IMR-90 (cell line): ENCODE measurements around the gene DMRT2. TPM values are rescaled to one million over a fixed set of nuclear protein-coding genes. Genes with fewer than 3 reads are reported as not detected.
A peak's percentile ranks its signal among the peaks of the same experiment; 100 is the strongest.

Experiments used
- ATAC-seq: fragments of 200-7000 bp; cut with Tn5 transposase; 2 replicates; pipeline ENCODE4 v1.9.1; 2020; ENCODE audit warnings: low read depth, mild to moderate bottlenecking, moderate library complexity
- BruUV-seq: library from RNA; stranded (reverse); fragments of 400-500 nt; replicated peaks from 2 replicates; lab custom pipeline; 2021; lab: Mats Ljungman, UMichigan
- CTCF ChIA-PET: fragments of 300-600 bp; formaldehyde crosslinking; extraction: SDS; loops from one replicate; lab custom pipeline; 2021; ENCODE audit warnings: antibody characterized with exemption; lab: Yijun Ruan, JAX
- POLR2A ChIA-PET: fragments of 300-600 bp; sonication (Branson Sonifier 250); formaldehyde crosslinking; loops from one replicate; lab custom pipeline; 2022; ENCODE audit warnings: antibody characterized with exemption; ENCODE audit not compliant: unreplicated experiment; lab: Charles Lee
- DNase-seq: peaks from one replicate; pipeline ENCODE4 v3.0.0; 2013
- H2AFZ ChIP-seq: replicated peaks from 2 replicates; pipeline ENCODE3; 2013; ENCODE audit warnings: low read length, mild to moderate bottlenecking; ENCODE audit not compliant: poor library complexity
- H2AK5ac ChIP-seq: 2 replicates; pipeline ENCODE4 v1.6.1; 2013; ENCODE audit warnings: low read depth, low read length, inconsistent platforms
- H2AK9ac ChIP-seq: replicated peaks from 2 replicates; pipeline ENCODE3; 2013; ENCODE audit warnings: mild to moderate bottlenecking, low read depth, low read length, moderate library complexity; ENCODE audit not compliant: poor library complexity
- H2BK120ac ChIP-seq: 2 replicates; pipeline ENCODE4 v1.6.1; 2013; ENCODE audit warnings: low read depth, low read length, inconsistent platforms
- H2BK15ac ChIP-seq: 3 replicates; pipeline ENCODE4 v1.6.1; 2013; ENCODE audit warnings: low read depth, low read length, inconsistent platforms
- H2BK20ac ChIP-seq: 2 replicates; pipeline ENCODE4 v1.6.1; 2013; ENCODE audit warnings: low read depth, mild to moderate bottlenecking, inconsistent platforms, low read length, moderate library complexity
- H2BK5ac ChIP-seq: 2 replicates; pipeline ENCODE4 v1.6.1; 2013; ENCODE audit warnings: mild to moderate bottlenecking, low read depth, low read length, inconsistent platforms; ENCODE audit not compliant: poor library complexity, severe bottlenecking
- H3K14ac ChIP-seq: replicated peaks from 2 replicates; pipeline ENCODE4 v1.6.1; 2013; ENCODE audit warnings: low read depth, low read length, inconsistent platforms
- H3K18ac ChIP-seq: 2 replicates; pipeline ENCODE4 v1.6.1; 2013; ENCODE audit warnings: low read depth, low read length, control low read depth
- H3K23ac ChIP-seq: 2 replicates; pipeline ENCODE4 v1.6.1; 2013; ENCODE audit warnings: low read depth, low read length, inconsistent platforms
- H3K27ac ChIP-seq: 2 replicates; pipeline ENCODE4 v1.5.1; 2013; ENCODE audit warnings: mild to moderate bottlenecking, control low read depth, low read length; ENCODE audit not compliant: insufficient read depth
- H3K27me3 ChIP-seq: 2 replicates; pipeline ENCODE4 v1.6.1; 2013; ENCODE audit warnings: low read length; ENCODE audit not compliant: control insufficient read depth, insufficient read depth
- H3K36me3 ChIP-seq: 2 replicates; pipeline ENCODE4 v1.6.1; 2013; ENCODE audit warnings: low read length, mixed read lengths; ENCODE audit not compliant: control insufficient read depth, insufficient read depth
- H3K4ac ChIP-seq: 2 replicates; pipeline ENCODE4 v1.6.1; 2013; ENCODE audit warnings: low read depth, low read length, inconsistent platforms
- H3K4me1 ChIP-seq: 2 replicates; pipeline ENCODE4 v1.6.1; 2013; ENCODE audit warnings: low read length, mixed read lengths; ENCODE audit not compliant: control insufficient read depth, insufficient read depth
- H3K4me2 ChIP-seq: 2 replicates; pipeline ENCODE4 v1.6.1; 2013; ENCODE audit warnings: low read depth, mild to moderate bottlenecking, control low read depth, low read length, moderate library complexity
- H3K4me3 ChIP-seq: 2 replicates; pipeline ENCODE4 v1.5.1; 2013; ENCODE audit warnings: low read depth, mild to moderate bottlenecking, control low read depth, low read length, moderate library complexity; ENCODE audit not compliant: insufficient read depth
- H3K56ac ChIP-seq: 2 replicates; pipeline ENCODE4 v1.6.1; 2013; ENCODE audit warnings: low read length, inconsistent platforms; ENCODE audit not compliant: insufficient read depth; ENCODE audit errors: extremely low read depth
- H3K79me1 ChIP-seq, 2 experiments: 2 replicates each; pipeline ENCODE4 v1.6.1; 2013; ENCODE audit warnings: low read length in 2 of 2, inconsistent platforms in 1 of 2, low read depth in 1 of 2
- H3K9ac ChIP-seq: 2 replicates; pipeline ENCODE4 v1.6.1; 2013; ENCODE audit warnings: low read depth, low read length, control low read depth
- H3K9me1 ChIP-seq: 2 replicates; pipeline ENCODE4 v1.6.1; 2013; ENCODE audit warnings: low read length, inconsistent platforms; ENCODE audit not compliant: insufficient read depth
- H3K9me3 ChIP-seq: 2 replicates; pipeline ENCODE4 v1.6.1; 2013; ENCODE audit warnings: low read length; ENCODE audit not compliant: control insufficient read depth, insufficient read depth
- H4K20me1 ChIP-seq: 2 replicates; pipeline ENCODE4 v1.6.1; 2013; ENCODE audit warnings: low read length, inconsistent platforms; ENCODE audit not compliant: insufficient read depth
- H4K5ac ChIP-seq: 2 replicates; pipeline ENCODE4 v1.6.1; 2013; ENCODE audit warnings: mild to moderate bottlenecking, low read depth, low read length, control low read depth
- H4K8ac ChIP-seq, 2 experiments: 2 replicates each; pipeline ENCODE4 v1.6.1; 2013; ENCODE audit warnings: low read depth in 2 of 2, low read length in 2 of 2, control low read depth in 1 of 2, inconsistent platforms in 1 of 2
- H4K91ac ChIP-seq: 2 replicates; pipeline ENCODE4 v1.6.1; 2013; ENCODE audit warnings: low read depth, low read length, inconsistent platforms; ENCODE audit not compliant: insufficient read depth
- CEBPB ChIP-seq: IDR thresholded peaks from 2 replicates; pipeline ENCODE4 v1.6.1; 2012; ENCODE audit warnings: low read depth, low read length, improper control_type of control experiment
- FOS ChIP-seq: fragments of 150-350 bp; IDR thresholded peaks from 2 replicates; pipeline ENCODE4 v1.6.1; 2016; ENCODE audit warnings: low read depth, low read length
- MXI1 ChIP-seq: IDR thresholded peaks from 2 replicates; pipeline ENCODE4 v1.6.1; 2012; ENCODE audit warnings: low read depth, mild to moderate bottlenecking, low read length, moderate library complexity, borderline replicate concordance
- RAD21 ChIP-seq: IDR thresholded peaks from 2 replicates; pipeline ENCODE4 v1.6.1; 2012; ENCODE audit warnings: low read length, improper control_type of control experiment
- SMC3 ChIP-seq: fragments of 150-350 bp; IDR thresholded peaks from 2 replicates; pipeline ENCODE4 v1.6.1; 2016; ENCODE audit warnings: low read depth, mild to moderate bottlenecking, antibody characterized with exemption, low read length, moderate library complexity
- WGBS, 2 experiments: methylation state at CpG; one replicate each; pipeline versions ENCODE4 v1.1.5 to v1.1.7; 2013; ENCODE audit warnings: missing lambda C conversion rate in 2 of 2; ENCODE audit not compliant: insufficient read length in 1 of 2; ENCODE audit errors: extremely low coverage in 2 of 2; 5-methylcytosine and 5-hydroxymethylcytosine counted together
- dilution Hi-C: fragments of 300-500 bp; cut with HindIII; formaldehyde crosslinking; loops from one replicate; pipeline ENCODE4 v1.14.3; 2018; ENCODE audit warnings: low sequenced_read_pairs; ENCODE audit not compliant: unreplicated experiment
- in situ Hi-C: fragments of 300-500 bp; cut with MboI; formaldehyde crosslinking; loops from 3 replicates; pipeline ENCODE4 v1.14.3; 2019; ENCODE audit warnings: low sequenced_read_pairs, inconsistent platforms, mixed read lengths
- intact Hi-C: fragments of 100-400 bp; cut with micrococcal nuclease; formaldehyde crosslinking; loops from 2 replicates; pipeline ENCODE4 v1.10.0; 2022
- polyA plus RNA-seq, 3 experiments: library from polyadenylated mRNA; depleted of rRNA; stranded (reverse); fragments of >200 nt; gene quantifications; 2 replicates each; pipeline ENCODE4 v1.2.3, GENCODE V29; 2012; ENCODE audit warnings: low replicate concordance in 1 of 3
- total RNA-seq: library from RNA; depleted of rRNA; stranded (reverse); fragments of >200 nt; gene quantifications from 2 replicates; pipeline ENCODE4 v1.2.3, GENCODE V29; 2012
- TF ChIP-seq, protein P1 (sequence below): fragments of 150-350 bp; IDR thresholded peaks from 2 replicates; pipeline ENCODE4 v1.6.1; 2017; ENCODE audit warnings: mild to moderate bottlenecking, antibody characterized with exemption, low read length, low read depth
- TF ChIP-seq, protein P2 (sequence below): conservative IDR thresholded peaks from 2 replicates; pipeline ENCODE4 v1.5.1; 2012; ENCODE audit warnings: mild to moderate bottlenecking, low read depth, low read length, improper control_type of control experiment

The DMRT2 gene
- total and polyA plus RNA-seq, 2 of the 4 experiments (the other 2 are of a cell fraction): not detected

GRCh38 chr9:1009101-1009707, 41.0 kb upstream of the DMRT2 start:
- no peaks in the 10 kb centered on the region for H3K9me3 ChIP-seq
- H3K4me3 ChIP-seq: no peak overlapping the region
- no peaks in the 10 kb centered on the region for H3K36me3 ChIP-seq
- intact Hi-C loops (loop anchor here (1.0 to 5.0 kb wide), 5 partner anchors 116 to 662 kb away; no protein-coding TSS in a partner anchor), dilution Hi-C loops (no loop called here), in situ Hi-C loops (loop anchor here (5.0 to 10.0 kb wide), 4 partner anchors 117 to 622 kb away; no protein-coding TSS in a partner anchor)
- ChIA-PET CTCF (interaction anchor here (0.5 to 1.0 kb wide), 11 partner anchors 8 to 621 kb away, joined by 3 to 5 read pairs (median 3); no protein-coding TSS in a partner anchor), POLR2A (no interaction called here)
- H3K4me2 ChIP-seq: no peak overlapping the region
- H3K9me1 ChIP-seq: no peaks in the 10 kb centered on the region
- 9% methylated on average over 9 of the region's 14 CpGs; no CpG with 5 or more reads in 1 of the 2 experiments for WGBS, 2 experiments
- peak; percentile 96 for ATAC-seq
- peak; percentile 97 for TF ChIP-seq RAD21
- no peak for TF ChIP-seq FOS
- peak; percentile 78 for TF ChIP-seq SMC3
- TF ChIP-seq CEBPB: no peak
- no peak for TF ChIP-seq MXI1
- TF ChIP-seq, protein P1, sequence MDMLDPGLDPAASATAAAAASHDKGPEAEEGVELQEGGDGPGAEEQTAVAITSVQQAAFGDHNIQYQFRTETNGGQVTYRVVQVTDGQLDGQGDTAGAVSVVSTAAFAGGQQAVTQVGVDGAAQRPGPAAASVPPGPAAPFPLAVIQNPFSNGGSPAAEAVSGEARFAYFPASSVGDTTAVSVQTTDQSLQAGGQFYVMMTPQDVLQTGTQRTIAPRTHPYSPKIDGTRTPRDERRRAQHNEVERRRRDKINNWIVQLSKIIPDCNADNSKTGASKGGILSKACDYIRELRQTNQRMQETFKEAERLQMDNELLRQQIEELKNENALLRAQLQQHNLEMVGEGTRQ: no peak
- TF ChIP-seq, protein P2, sequence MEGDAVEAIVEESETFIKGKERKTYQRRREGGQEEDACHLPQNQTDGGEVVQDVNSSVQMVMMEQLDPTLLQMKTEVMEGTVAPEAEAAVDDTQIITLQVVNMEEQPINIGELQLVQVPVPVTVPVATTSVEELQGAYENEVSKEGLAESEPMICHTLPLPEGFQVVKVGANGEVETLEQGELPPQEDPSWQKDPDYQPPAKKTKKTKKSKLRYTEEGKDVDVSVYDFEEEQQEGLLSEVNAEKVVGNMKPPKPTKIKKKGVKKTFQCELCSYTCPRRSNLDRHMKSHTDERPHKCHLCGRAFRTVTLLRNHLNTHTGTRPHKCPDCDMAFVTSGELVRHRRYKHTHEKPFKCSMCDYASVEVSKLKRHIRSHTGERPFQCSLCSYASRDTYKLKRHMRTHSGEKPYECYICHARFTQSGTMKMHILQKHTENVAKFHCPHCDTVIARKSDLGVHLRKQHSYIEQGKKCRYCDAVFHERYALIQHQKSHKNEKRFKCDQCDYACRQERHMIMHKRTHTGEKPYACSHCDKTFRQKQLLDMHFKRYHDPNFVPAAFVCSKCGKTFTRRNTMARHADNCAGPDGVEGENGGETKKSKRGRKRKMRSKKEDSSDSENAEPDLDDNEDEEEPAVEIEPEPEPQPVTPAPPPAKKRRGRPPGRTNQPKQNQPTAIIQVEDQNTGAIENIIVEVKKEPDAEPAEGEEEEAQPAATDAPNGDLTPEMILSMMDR: peak; percentile 93
- no peak overlapping the region for H3K27ac ChIP-seq
- no peak overlapping the region for H3K18ac ChIP-seq
- no peaks in the 10 kb centered on the region for H3K4me1 ChIP-seq
- no peak overlapping the region for H3K14ac ChIP-seq
- BruUV-seq: no TSS peak
- H3K23ac ChIP-seq: no peak overlapping the region
- H2BK5ac ChIP-seq: no peak overlapping the region
- H3K9ac ChIP-seq: no peak overlapping the region
- no peak overlapping the region for H4K8ac ChIP-seq
- H3K79me1 ChIP-seq: no peaks in the 10 kb centered on the region
- H3K4ac ChIP-seq: no peak overlapping the region
- H4K91ac ChIP-seq: no peak overlapping the region
- DNase-seq: peak; percentile 60
- no peaks in the 10 kb centered on the region for H3K27me3 ChIP-seq
- H2AK5ac ChIP-seq: no peak overlapping the region
- H4K5ac ChIP-seq: no peak overlapping the region
- peak overlapping the region; percentile 33 for H2AK9ac ChIP-seq
- 0 out of 2 replicates have a peak overlapping the region, but pooled peaks have one; percentile 16 for H2BK20ac ChIP-seq
- no peaks in the 10 kb centered on the region for H4K20me1 ChIP-seq
- no peak overlapping the region for H2BK15ac ChIP-seq
- H3K56ac ChIP-seq: no peak overlapping the region
- peak overlapping the region; percentile 82 for H2AFZ ChIP-seq
- H2BK120ac ChIP-seq: no peak overlapping the region
